Epithelial cell of esophagus (primary cell): ENCODE measurements around the gene ESR1.

Experiments used
- DNase-seq: peaks from one replicate; pipeline ENCODE4 v3.0.0; 2010; ENCODE audit warnings: low read depth
- H3K4me3 ChIP-seq: 2 replicates; pipeline ENCODE4 v1.5.1; 2011; ENCODE audit warnings: mild to moderate bottlenecking, low read length, control low read depth
- CTCF ChIP-seq: IDR thresholded peaks from 2 replicates; pipeline ENCODE4 v1.5.1; 2011; ENCODE audit warnings: low read depth, mild to moderate bottlenecking, low read length, control low read depth, inconsistent platforms; ENCODE audit not compliant: insufficient read depth; ENCODE audit errors: missing control alignments

Gene ESR1

GRCh38 chr6:152110886-152111820, 303.7 kb downstream of the ESR1 start:
- no peak for DNase-seq
- no peak overlapping the region for H3K4me3 ChIP-seq

GRCh38 chr6:152112491-152113261, 305.2 kb downstream of the ESR1 start:
- H3K4me3 ChIP-seq: no peak overlapping the region
- TF ChIP-seq CTCF: no peak
- DNase-seq: no peak

More at GRCh38 chr6:152110886-152111820, 303.7 kb downstream of the ESR1 start:
- no peak for TF ChIP-seq CTCF

- DNase-seq: no peak
- no peak overlapping the region for H3K4me3 ChIP-seq
- TF ChIP-seq CTCF: no peak
Observed at GRCh38 chr6:152117156-152118133, 310.0 kb downstream of the ESR1 start.

GRCh38 chr6:152118224-152118623, 310.7 kb downstream of the ESR1 start:
- TF ChIP-seq CTCF: no peak
- DNase-seq: no peak
- H3K4me3 ChIP-seq: no peak overlapping the region

- H3K4me3 ChIP-seq: no peak overlapping the region
- TF ChIP-seq CTCF: no peak
- peak; percentile 17 for DNase-seq
Observed at GRCh38 chr6:152118678-152119077, 311.2 kb downstream of the ESR1 start.

GRCh38 chr6:152119831-152120230, 312.3 kb downstream of the ESR1 start:
- no peak for TF ChIP-seq CTCF
- no peak for DNase-seq
- H3K4me3 ChIP-seq: no peak overlapping the region
